HEK293 (cell line): Measurements from ENCODE around the gene ST8SIA5.

ENCODE experiments used
- CTCF ChIA-PET: fragments of 350-600 bp; formaldehyde crosslinking; extraction: SDS; loops from one replicate; lab custom pipeline; 2021; ENCODE audit warnings: antibody characterized with exemption; lab: Yijun Ruan, JAX
- POLR2A ChIA-PET: fragments of 300-600 bp; formaldehyde crosslinking; extraction: SDS; loops from one replicate; lab custom pipeline; 2020; ENCODE audit warnings: antibody characterized with exemption, inconsistent platforms; lab: Yijun Ruan, JAX
- H3K27ac ChIP-seq: fragments of 200-500 bp; sonication (Bioruptor generic); 2 replicates; pipeline ENCODE4 v1.5.1; 2014; ENCODE audit warnings: low read depth, low read length, control low read depth, inconsistent platforms; ENCODE audit errors: extremely low read depth
- H3K36me3 ChIP-seq, 2 experiments: fragments of 200-500 bp in 1 of 2; sonication (Bioruptor generic) in 1 of 2; 1 replicate in 1 of 2; 2 replicates in 1 of 2; pipeline ENCODE4 v1.5.1; 2014 to 2017; ENCODE audit warnings: inconsistent platforms in 2 of 2, low read length in 2 of 2; ENCODE audit not compliant: control insufficient read depth in 2 of 2, insufficient read depth in 1 of 2
- H3K4me1 ChIP-seq: fragments of 200-500 bp; sonication (Bioruptor generic); 2 replicates; pipeline ENCODE4 v1.5.1; 2014; ENCODE audit warnings: mild to moderate bottlenecking, low read length, inconsistent platforms; ENCODE audit not compliant: control insufficient read depth, insufficient read depth
- H3K4me3 ChIP-seq: 2 replicates; pipeline ENCODE4 v1.5.1; 2011; ENCODE audit warnings: low read depth, mild to moderate bottlenecking, control low read depth, low read length, moderate library complexity
- H3K9me3 ChIP-seq: fragments of 200-500 bp; sonication (Bioruptor generic); 2 replicates; pipeline ENCODE4 v1.5.1; 2014; ENCODE audit warnings: low read depth, low read length, inconsistent platforms; ENCODE audit not compliant: control insufficient read depth, insufficient read depth
- BCL11A ChIP-seq: fragments of 450-650 bp; formaldehyde crosslinking; IDR thresholded peaks from 2 replicates; pipeline ENCODE4 v1.5.1; 2016; ENCODE audit warnings: low read depth, missing biosample characterization, missing genetic modification characterization
- KLF7 ChIP-seq: fragments of 450-650 bp; formaldehyde crosslinking; IDR thresholded peaks from 2 replicates; pipeline ENCODE4 v1.5.1; 2016; ENCODE audit warnings: missing biosample characterization, missing genetic modification characterization, borderline replicate concordance
- SETDB1 ChIP-seq: IDR thresholded peaks from one replicate; pipeline ENCODE4 v1.6.1; 2017; ENCODE audit warnings: mild to moderate bottlenecking, low read length, moderate library complexity, mixed read lengths; ENCODE audit not compliant: insufficient read length
- ZBTB8A ChIP-seq: fragments of 450-650 bp; formaldehyde crosslinking; IDR thresholded peaks from 2 replicates; pipeline ENCODE4 v1.5.1; 2016; ENCODE audit warnings: missing biosample characterization, missing genetic modification characterization
- ZNF121 ChIP-seq: fragments of 450-650 bp; formaldehyde crosslinking; IDR thresholded peaks from 2 replicates; pipeline ENCODE4 v1.5.1; 2016; ENCODE audit warnings: missing biosample characterization, missing genetic modification characterization
- ZNF239 ChIP-seq: fragments of 450-650 bp; formaldehyde crosslinking; IDR thresholded peaks from 2 replicates; pipeline ENCODE4 v1.5.1; 2016; ENCODE audit warnings: missing biosample characterization, missing genetic modification characterization
- ZNF404 ChIP-seq: fragments of 450-650 bp; formaldehyde crosslinking; IDR thresholded peaks from 2 replicates; pipeline ENCODE4 v1.5.1; 2017; ENCODE audit warnings: missing biosample characterization, missing genetic modification characterization
- ZNF514 ChIP-seq: fragments of 450-650 bp; formaldehyde crosslinking; IDR thresholded peaks from 2 replicates; pipeline ENCODE4 v1.5.1; 2016; ENCODE audit warnings: missing biosample characterization, missing genetic modification characterization
- ZNF600 ChIP-seq: fragments of 450-650 bp; formaldehyde crosslinking; IDR thresholded peaks from 2 replicates; pipeline ENCODE4 v1.5.1; 2016; ENCODE audit warnings: missing biosample characterization, missing genetic modification characterization
- ZNF623 ChIP-seq: fragments of 450-650 bp; formaldehyde crosslinking; IDR thresholded peaks from 2 replicates; pipeline ENCODE4 v1.5.1; 2016; ENCODE audit warnings: missing biosample characterization, missing genetic modification characterization
- ZNF658 ChIP-seq: fragments of 450-650 bp; formaldehyde crosslinking; IDR thresholded peaks from 2 replicates; pipeline ENCODE4; 2016; ENCODE audit warnings: missing biosample characterization, missing genetic modification characterization
- ZNF707 ChIP-seq: fragments of 450-650 bp; formaldehyde crosslinking; IDR thresholded peaks from 2 replicates; pipeline ENCODE4 v1.5.1; 2016; ENCODE audit warnings: missing biosample characterization, missing genetic modification characterization
- ZNF747 ChIP-seq: fragments of 450-650 bp; formaldehyde crosslinking; IDR thresholded peaks from 2 replicates; pipeline ENCODE4 v1.5.1; 2016; ENCODE audit warnings: missing biosample characterization, missing genetic modification characterization
- ZNF837 ChIP-seq: fragments of 450-650 bp; formaldehyde crosslinking; IDR thresholded peaks from 2 replicates; pipeline ENCODE4 v1.5.1; 2016; ENCODE audit warnings: missing biosample characterization, missing genetic modification characterization
- ZSCAN30 ChIP-seq: fragments of 450-650 bp; IDR thresholded peaks from 2 replicates; pipeline ENCODE4 v1.5.1; 2018; ENCODE audit warnings: missing biosample characterization, mild to moderate bottlenecking, missing genetic modification characterization, moderate library complexity
- TF ChIP-seq, protein P1 (sequence below): fragments of 450-650 bp; formaldehyde crosslinking; IDR thresholded peaks from 2 replicates; pipeline ENCODE4 v1.5.1; 2017; ENCODE audit warnings: missing biosample characterization, missing genetic modification characterization
- TF ChIP-seq, protein P2 (sequence below): fragments of 450-650 bp; formaldehyde crosslinking; IDR thresholded peaks from 2 replicates; pipeline ENCODE4 v1.5.1; 2017; ENCODE audit warnings: missing biosample characterization, mild to moderate bottlenecking, missing genetic modification characterization, moderate library complexity
- TF ChIP-seq, protein P3 (sequence below): fragments of 450-650 bp; formaldehyde crosslinking; IDR thresholded peaks from 2 replicates; pipeline ENCODE4 v1.5.1; 2016; ENCODE audit warnings: missing biosample characterization, missing genetic modification characterization
- TF ChIP-seq, protein P4 (sequence below): fragments of 450-650 bp; formaldehyde crosslinking; IDR thresholded peaks from 2 replicates; pipeline ENCODE4 v1.5.1; 2016; ENCODE audit warnings: missing biosample characterization, missing genetic modification characterization
- TF ChIP-seq, protein P5 (sequence below): fragments of 450-650 bp; formaldehyde crosslinking; IDR thresholded peaks from 2 replicates; pipeline ENCODE4 v1.5.1; 2016; ENCODE audit warnings: missing biosample characterization, missing genetic modification characterization, borderline replicate concordance
- TF ChIP-seq, protein P6 (sequence below): fragments of 450-650 bp; formaldehyde crosslinking; IDR thresholded peaks from 2 replicates; pipeline ENCODE4 v1.5.1; 2017; ENCODE audit warnings: missing biosample characterization, missing genetic modification characterization
- TF ChIP-seq, protein P7 (sequence below): sonication (generic); formaldehyde crosslinking; IDR thresholded peaks from 2 replicates; pipeline ENCODE4 v1.8.1; 2022; ENCODE audit warnings: mild to moderate bottlenecking, moderate library complexity, missing genetic modification reagents

The ST8SIA5 gene

DNA sequence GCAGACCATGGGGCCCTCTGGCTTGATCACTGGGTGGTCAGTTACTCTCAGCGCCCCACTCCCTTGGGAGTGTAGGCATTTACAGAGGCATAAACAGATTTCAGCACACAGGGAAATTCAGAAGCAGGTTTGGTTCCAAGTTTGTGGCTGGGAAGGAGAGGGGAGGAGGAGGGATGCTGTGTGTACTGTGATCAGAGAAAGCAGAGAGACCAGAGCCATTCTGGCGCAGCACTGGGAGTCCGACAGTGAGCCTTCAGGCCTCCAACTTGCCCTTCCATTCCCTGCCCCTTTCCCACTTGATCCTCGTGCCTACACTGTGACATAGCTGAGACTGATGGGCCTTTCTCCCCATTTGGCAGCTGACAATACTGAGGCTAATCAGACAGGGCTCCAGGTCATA lies 52.0 kb downstream of the ST8SIA5 start:
- Histone ChIP-seq H3K36me3 (no peaks in the 10 kb centered on the region), H3K27ac (no peak overlapping the region), H3K4me3 (no peak overlapping the region), H3K4me1 (no peaks in the 10 kb centered on the region), H3K9me3 (no peaks in the 10 kb centered on the region)
- POLR2A ChIA-PET = no interaction called here
- CTCF ChIA-PET = no interaction called here
- TF ChIP-seq ZNF747 (tag by site-specific recombination) (no peak), ZNF404 (tag by site-specific recombination) (no peak), ZNF707 (no peak), KLF7 (tag by site-specific recombination) (no peak), ZNF658 (tag by site-specific recombination) (no peak), ZNF837 (tag by site-specific recombination) (no peak), ZNF600 (tag by site-specific recombination) (no peak), ZNF623 (tag by site-specific recombination) (no peak), ZNF121 (tag by site-specific recombination) (no peak), SETDB1 (no peak), BCL11A (tag by site-specific recombination) (no peak), ZNF239 (no peak)
- TF ChIP-seq, protein P1, sequence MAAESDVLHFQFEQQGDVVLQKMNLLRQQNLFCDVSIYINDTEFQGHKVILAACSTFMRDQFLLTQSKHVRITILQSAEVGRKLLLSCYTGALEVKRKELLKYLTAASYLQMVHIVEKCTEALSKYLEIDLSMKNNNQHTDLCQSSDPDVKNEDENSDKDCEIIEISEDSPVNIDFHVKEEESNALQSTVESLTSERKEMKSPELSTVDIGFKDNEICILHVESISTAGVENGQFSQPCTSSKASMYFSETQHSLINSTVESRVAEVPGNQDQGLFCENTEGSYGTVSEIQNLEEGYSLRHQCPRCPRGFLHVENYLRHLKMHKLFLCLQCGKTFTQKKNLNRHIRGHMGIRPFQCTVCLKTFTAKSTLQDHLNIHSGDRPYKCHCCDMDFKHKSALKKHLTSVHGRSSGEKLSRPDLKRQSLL = no peak
- TF ChIP-seq, protein P2, sequence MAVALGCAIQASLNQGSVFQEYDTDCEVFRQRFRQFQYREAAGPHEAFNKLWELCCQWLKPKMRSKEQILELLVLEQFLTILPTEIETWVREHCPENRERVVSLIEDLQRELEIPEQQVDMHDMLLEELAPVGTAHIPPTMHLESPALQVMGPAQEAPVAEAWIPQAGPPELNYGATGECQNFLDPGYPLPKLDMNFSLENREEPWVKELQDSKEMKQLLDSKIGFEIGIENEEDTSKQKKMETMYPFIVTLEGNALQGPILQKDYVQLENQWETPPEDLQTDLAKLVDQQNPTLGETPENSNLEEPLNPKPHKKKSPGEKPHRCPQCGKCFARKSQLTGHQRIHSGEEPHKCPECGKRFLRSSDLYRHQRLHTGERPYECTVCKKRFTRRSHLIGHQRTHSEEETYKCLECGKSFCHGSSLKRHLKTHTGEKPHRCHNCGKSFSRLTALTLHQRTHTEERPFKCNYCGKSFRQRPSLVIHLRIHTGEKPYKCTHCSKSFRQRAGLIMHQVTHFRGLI (tag by site-specific recombination) = no peak
- TF ChIP-seq, protein P3, sequence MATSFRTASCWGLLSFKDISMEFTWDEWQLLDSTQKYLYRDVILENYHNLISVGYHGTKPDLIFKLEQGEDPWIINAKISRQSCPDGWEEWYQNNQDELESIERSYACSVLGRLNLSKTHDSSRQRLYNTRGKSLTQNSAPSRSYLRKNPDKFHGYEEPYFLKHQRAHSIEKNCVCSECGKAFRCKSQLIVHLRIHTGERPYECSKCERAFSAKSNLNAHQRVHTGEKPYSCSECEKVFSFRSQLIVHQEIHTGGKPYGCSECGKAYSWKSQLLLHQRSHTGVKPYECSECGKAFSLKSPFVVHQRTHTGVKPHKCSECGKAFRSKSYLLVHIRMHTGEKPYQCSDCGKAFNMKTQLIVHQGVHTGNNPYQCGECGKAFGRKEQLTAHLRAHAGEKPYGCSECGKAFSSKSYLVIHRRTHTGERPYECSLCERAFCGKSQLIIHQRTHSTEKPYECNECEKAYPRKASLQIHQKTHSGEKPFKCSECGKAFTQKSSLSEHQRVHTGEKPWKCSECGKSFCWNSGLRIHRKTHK = no peak
- TF ChIP-seq, protein P4, sequence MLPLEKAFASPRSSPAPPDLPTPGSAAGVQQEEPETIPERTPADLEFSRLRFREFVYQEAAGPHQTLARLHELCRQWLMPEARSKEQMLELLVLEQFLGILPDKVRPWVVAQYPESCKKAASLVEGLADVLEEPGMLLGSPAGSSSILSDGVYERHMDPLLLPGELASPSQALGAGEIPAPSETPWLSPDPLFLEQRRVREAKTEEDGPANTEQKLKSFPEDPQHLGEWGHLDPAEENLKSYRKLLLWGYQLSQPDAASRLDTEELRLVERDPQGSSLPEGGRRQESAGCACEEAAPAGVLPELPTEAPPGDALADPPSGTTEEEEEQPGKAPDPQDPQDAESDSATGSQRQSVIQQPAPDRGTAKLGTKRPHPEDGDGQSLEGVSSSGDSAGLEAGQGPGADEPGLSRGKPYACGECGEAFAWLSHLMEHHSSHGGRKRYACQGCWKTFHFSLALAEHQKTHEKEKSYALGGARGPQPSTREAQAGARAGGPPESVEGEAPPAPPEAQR (tag by site-specific recombination) = no peak

DNA sequence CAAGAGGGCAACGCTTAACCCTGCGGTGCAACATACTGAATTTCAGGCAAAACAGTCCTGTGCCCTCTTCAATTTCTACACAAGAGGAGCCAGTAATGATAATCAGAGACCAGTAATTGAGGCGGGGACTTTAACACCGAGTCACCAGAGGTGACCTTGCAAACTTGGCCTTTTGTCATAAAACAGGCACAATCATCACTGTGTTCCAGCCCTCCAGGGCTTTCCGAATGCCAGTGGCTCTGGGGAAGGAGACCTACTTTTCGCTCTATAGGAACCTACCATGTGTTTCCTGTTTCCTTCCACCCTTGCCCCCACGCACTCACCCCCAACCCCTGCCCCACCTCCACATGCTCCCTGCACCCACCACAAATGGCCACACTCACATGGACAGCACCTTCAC lies 52.7 kb downstream of the ST8SIA5 start:
- H3K9me3 ChIP-seq = no peaks in the 10 kb centered on the region
- H3K36me3 ChIP-seq = no peaks in the 10 kb centered on the region
- ChIA-PET POLR2A (no interaction called here), CTCF (interaction anchor here (0.6 kb wide), 1 partner anchor 315 kb away, joined by 3 read pairs; no protein-coding TSS in a partner anchor)
- H3K4me3 ChIP-seq = no peak overlapping the region
- no peak overlapping the region for H3K27ac ChIP-seq
- no peaks in the 10 kb centered on the region for H3K4me1 ChIP-seq
- TF ChIP-seq, protein P5, sequence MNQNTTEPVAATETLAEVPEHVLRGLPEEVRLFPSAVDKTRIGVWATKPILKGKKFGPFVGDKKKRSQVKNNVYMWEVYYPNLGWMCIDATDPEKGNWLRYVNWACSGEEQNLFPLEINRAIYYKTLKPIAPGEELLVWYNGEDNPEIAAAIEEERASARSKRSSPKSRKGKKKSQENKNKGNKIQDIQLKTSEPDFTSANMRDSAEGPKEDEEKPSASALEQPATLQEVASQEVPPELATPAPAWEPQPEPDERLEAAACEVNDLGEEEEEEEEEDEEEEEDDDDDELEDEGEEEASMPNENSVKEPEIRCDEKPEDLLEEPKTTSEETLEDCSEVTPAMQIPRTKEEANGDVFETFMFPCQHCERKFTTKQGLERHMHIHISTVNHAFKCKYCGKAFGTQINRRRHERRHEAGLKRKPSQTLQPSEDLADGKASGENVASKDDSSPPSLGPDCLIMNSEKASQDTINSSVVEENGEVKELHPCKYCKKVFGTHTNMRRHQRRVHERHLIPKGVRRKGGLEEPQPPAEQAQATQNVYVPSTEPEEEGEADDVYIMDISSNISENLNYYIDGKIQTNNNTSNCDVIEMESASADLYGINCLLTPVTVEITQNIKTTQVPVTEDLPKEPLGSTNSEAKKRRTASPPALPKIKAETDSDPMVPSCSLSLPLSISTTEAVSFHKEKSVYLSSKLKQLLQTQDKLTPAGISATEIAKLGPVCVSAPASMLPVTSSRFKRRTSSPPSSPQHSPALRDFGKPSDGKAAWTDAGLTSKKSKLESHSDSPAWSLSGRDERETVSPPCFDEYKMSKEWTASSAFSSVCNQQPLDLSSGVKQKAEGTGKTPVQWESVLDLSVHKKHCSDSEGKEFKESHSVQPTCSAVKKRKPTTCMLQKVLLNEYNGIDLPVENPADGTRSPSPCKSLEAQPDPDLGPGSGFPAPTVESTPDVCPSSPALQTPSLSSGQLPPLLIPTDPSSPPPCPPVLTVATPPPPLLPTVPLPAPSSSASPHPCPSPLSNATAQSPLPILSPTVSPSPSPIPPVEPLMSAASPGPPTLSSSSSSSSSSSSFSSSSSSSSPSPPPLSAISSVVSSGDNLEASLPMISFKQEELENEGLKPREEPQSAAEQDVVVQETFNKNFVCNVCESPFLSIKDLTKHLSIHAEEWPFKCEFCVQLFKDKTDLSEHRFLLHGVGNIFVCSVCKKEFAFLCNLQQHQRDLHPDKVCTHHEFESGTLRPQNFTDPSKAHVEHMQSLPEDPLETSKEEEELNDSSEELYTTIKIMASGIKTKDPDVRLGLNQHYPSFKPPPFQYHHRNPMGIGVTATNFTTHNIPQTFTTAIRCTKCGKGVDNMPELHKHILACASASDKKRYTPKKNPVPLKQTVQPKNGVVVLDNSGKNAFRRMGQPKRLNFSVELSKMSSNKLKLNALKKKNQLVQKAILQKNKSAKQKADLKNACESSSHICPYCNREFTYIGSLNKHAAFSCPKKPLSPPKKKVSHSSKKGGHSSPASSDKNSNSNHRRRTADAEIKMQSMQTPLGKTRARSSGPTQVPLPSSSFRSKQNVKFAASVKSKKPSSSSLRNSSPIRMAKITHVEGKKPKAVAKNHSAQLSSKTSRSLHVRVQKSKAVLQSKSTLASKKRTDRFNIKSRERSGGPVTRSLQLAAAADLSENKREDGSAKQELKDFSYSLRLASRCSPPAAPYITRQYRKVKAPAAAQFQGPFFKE (tag by site-specific recombination) = no peak
- TF ChIP-seq, protein P6, sequence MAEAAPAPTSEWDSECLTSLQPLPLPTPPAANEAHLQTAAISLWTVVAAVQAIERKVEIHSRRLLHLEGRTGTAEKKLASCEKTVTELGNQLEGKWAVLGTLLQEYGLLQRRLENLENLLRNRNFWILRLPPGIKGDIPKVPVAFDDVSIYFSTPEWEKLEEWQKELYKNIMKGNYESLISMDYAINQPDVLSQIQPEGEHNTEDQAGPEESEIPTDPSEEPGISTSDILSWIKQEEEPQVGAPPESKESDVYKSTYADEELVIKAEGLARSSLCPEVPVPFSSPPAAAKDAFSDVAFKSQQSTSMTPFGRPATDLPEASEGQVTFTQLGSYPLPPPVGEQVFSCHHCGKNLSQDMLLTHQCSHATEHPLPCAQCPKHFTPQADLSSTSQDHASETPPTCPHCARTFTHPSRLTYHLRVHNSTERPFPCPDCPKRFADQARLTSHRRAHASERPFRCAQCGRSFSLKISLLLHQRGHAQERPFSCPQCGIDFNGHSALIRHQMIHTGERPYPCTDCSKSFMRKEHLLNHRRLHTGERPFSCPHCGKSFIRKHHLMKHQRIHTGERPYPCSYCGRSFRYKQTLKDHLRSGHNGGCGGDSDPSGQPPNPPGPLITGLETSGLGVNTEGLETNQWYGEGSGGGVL (tag by site-specific recombination) = no peak
- TF ChIP-seq ZNF514 (tag by site-specific recombination) (no peak), ZSCAN30 (tag by site-specific recombination) (no peak), ZBTB8A (tag by site-specific recombination) (no peak)
- TF ChIP-seq, protein P7, sequence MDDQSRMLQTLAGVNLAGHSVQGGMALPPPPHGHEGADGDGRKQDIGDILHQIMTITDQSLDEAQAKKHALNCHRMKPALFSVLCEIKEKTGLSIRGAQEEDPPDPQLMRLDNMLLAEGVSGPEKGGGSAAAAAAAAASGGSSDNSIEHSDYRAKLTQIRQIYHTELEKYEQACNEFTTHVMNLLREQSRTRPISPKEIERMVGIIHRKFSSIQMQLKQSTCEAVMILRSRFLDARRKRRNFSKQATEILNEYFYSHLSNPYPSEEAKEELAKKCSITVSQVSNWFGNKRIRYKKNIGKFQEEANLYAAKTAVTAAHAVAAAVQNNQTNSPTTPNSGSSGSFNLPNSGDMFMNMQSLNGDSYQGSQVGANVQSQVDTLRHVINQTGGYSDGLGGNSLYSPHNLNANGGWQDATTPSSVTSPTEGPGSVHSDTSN (CRISPR knock-in tag) = no peak
